Measurements from ENCODE around the gene PCDH9.

The PCDH9 gene

DNA sequence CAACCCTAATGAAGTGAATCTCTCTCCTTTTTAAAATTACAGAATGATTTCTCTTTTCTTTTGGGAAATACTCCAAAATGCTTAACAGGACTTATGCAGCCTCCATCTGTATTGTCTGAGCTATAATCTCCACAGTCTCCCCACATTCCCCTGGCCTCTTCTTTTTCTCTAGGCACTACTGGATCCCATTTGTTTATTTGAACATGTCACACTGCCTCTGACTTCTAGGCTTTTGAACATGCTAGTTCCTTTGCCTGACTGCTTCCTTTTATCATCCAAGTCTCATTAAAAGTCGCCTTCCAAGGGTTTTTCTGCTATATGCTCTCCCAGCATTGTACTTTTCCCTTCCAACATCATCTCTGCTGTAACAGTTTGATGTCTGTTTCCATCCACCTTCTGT, 548.7 kb downstream of the PCDH9 start:
- no peak overlapping the region for H3K4me3 ChIP-seq (ENCODE audit: low read depth, low read length)

DNA sequence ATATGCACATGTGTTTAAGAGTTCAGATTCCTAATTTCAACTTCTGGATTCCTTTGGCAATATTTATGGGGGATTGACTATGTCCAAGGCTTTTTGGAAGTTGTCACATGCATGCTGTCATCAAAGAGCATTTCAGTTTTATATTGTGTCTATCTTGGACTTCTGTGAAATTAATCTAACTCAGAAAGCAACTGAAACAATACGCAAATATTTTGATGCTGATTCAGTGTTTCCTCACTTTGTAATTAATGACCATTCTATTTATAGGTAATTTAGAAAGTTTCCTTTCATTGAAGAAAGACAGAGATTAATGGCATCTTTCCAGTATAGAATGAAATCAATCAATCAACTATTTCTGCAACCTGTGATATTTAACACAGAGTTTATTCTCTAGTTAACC, 550.1 kb downstream of the PCDH9 start:
- no peak overlapping the region for H3K4me3 ChIP-seq (ENCODE audit: low read depth, low read length)

GRCh38 chr13:66675620-66676019, 554.5 kb downstream of the PCDH9 start:
- no peak overlapping the region for H3K4me3 ChIP-seq (ENCODE audit: low read depth, low read length)

DNA sequence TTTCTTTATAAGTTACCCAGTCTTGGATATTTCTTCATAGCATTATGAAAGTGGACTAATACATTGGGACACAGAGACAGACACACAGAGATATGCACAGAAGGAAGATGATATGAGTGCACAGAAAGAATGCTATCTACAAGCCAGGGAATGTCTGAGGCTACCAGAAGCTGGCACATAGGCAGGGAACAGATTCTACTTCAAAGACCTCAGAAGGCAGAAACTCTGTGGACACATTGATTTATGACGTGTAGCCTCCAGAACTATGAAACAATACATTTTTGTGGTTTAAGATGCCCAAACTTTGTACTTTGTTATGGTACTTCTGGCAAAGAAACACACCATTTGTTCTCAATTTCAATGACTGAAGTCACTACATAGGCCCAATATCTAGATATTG, 556.7 kb downstream of the PCDH9 start:
- H3K4me3 ChIP-seq (ENCODE audit: low read depth, low read length) = no peak overlapping the region

DNA sequence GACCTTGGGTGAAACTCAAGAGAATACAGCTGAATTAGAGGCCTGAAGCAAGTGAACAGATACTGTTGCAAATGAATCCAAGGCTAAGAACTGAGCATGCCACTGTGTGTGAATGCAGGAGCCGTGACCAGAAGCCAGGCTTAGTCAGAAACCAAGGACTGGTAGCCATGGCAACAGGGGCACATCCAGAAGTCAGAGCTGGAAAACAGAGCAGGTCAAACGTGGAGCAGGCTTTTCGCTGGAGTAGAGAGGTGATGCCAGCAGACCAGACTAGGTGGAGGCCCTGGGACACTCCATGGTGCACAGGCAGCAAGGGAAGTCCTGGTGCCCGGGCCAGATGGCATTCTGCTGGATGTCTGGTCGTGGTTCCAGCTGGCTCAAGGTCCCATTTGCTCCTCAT, 564.1 kb downstream of the PCDH9 start:
- H3K4me3 ChIP-seq (ENCODE audit: low read depth, low read length) = no peak overlapping the region

DNA sequence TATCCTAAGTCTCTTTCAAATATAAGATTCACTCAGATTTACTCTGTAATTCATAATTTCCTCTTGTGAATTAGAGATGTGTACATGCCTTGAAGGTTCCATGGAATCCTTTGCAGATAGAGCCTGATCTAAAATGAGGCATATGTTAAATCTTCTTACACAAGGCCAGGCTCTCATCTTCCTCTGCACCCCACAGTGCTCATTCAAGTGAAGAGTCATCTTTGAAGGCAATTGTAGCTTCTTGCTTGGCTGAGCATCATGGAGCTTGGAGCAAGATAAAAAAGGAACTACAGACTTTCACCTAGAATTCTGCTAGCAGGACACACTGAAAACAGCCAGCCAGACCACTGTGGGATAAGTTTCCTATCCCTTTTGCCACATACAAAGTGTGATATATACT, 566.4 kb downstream of the PCDH9 start:
- H3K4me3 ChIP-seq (ENCODE audit: low read depth, low read length) = no peak overlapping the region

GRCh38 chr13:66663206-66663605, 566.9 kb downstream of the PCDH9 start:
- no peak overlapping the region for H3K4me3 ChIP-seq (ENCODE audit: low read depth, low read length)

DNA sequence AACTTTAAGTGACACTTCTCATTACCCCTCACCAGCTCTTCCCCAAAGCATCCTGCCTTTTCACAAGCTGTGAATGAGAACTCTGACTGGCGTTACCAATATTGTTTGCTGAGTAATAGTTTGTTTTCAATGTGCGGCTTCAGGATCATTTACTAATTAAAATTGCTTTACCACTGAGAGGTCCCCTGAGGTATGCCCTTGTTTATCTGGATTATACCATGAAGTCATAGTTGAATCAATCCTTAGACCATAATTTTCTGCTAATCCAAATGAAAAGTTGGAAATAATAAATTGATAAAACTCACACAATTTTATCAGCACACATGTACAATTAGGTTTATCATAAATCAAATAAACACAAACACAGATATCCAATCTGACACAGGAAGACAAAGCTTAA, 568.8 kb downstream of the PCDH9 start:
- H3K4me3 ChIP-seq (ENCODE audit: low read depth, low read length) = no peak overlapping the region

- H3K4me3 ChIP-seq (ENCODE audit: low read depth, low read length) = no peak overlapping the region
These were observed 569.7 kb downstream of the PCDH9 start for GRCh38 chr13:66660468-66660813.

GRCh38 chr13:66659701-66660467, 570.3 kb downstream of the PCDH9 start:
- H3K4me3 ChIP-seq (ENCODE audit: low read depth, low read length) = no peak overlapping the region

- H3K4me3 ChIP-seq (ENCODE audit: low read depth, low read length) = no peak overlapping the region
These were observed 570.9 kb downstream of the PCDH9 start for GRCh38 chr13:66659286-66659685.

GRCh38 chr13:66657165-66657881, 572.8 kb downstream of the PCDH9 start:
- no peak overlapping the region for H3K4me3 ChIP-seq (ENCODE audit: low read depth, low read length)

GRCh38 chr13:66655847-66656454, 574.2 kb downstream of the PCDH9 start:
- H3K4me3 ChIP-seq (ENCODE audit: low read depth, low read length) = no peak overlapping the region

DNA sequence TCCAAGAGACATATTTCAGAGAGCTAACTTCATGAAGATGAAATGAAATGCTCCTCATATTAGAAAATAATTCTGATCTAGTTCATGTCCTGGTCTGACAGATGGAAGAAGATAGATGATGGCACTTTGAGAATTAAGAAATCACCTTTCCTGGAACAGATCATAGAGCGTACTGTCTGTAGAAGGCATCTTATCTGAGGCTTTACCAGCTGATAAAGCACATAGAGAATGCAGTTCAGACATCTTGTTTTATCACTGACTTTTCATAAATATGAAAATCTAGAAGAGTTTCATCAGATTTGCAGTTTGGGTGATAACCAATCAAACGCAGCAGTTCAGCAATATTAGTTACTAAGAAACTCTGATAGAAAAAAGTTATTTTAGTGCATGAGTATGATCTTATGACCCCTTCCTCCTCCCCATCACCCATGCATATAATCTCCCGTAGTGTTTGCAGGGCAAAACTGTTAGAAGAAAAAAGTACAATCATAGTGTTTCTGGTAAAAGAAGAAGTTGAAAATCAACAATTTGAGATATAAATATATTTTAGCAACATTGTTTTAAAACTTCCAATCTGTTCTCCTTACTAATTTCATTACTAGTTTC, 585.2 kb downstream of the PCDH9 start:
- H3K4me3 ChIP-seq (ENCODE audit: low read depth, low read length) = no peak overlapping the region

DNA sequence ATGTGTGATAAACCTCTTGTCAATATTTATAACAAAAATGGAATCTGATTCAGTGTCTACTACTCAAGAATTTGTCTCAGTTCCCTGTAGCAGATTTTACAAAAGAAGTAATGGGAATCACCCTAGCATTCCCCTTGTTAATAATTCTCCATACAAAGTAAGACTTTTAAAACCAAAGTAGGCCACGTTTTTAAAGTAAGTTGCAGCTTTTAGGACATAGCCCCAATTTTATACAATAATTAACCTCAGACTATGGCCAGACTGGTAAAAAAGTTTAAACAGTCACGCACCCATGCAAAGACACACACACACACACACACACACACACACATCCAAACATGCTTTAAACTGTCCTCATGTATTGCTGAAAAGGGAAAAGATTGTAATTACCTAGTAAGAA, 589.9 kb downstream of the PCDH9 start:
- no peak overlapping the region for H3K4me3 ChIP-seq (ENCODE audit: low read depth, low read length)

- H3K4me3 ChIP-seq (ENCODE audit: low read depth, low read length) = no peak overlapping the region
These were observed 591.1 kb downstream of the PCDH9 start for GRCh38 chr13:66639044-66639443.

- H3K4me3 ChIP-seq (ENCODE audit: low read depth, low read length) = no peak overlapping the region
These were observed 594.6 kb downstream of the PCDH9 start for GRCh38 chr13:66635526-66635925.

GRCh38 chr13:66634384-66634783, 595.8 kb downstream of the PCDH9 start:
- H3K4me3 ChIP-seq (ENCODE audit: low read depth, low read length) = no peak overlapping the region

DNA sequence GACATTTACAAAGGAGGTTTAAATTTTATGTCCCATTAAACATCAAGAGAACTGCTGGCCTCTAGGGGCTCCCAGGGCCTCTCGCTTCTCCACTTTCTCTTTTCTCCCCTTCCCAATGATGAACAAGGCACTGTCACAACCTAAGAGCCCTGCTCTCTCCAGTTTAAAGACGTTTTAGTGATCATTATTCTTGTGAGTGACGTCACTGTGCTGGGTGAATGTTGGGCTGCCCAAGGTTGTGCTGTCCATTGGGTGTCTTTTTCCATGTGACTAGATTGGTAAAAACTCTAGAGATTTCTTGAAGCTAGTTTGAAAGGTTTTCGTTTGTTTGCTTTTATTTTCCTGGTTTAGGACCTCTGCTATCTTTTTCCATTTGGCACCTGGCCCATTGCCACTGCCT, 602.6 kb downstream of the PCDH9 start:
- no peak overlapping the region for H3K4me3 ChIP-seq (ENCODE audit: low read depth, low read length)

DNA sequence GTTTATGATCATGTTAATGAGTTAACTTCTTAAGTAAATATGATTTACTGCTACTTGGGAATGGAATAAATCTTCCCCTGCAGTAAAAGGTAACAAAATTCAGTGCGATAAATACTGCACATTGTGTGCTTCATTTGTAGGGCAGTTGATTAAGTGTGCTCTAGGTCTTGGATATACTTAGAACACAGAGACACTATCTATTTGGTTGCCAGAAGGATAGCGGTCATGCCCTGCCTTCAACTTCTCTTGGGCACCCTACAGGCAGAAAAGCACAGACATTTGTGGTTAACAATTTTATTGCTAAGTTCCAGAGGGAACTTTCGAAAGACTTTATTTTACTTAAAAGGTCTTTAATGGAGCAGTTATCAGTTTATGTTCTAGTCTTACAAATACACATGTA, 605.8 kb downstream of the PCDH9 start:
- H3K4me3 ChIP-seq (ENCODE audit: low read depth, low read length) = no peak overlapping the region

DNA sequence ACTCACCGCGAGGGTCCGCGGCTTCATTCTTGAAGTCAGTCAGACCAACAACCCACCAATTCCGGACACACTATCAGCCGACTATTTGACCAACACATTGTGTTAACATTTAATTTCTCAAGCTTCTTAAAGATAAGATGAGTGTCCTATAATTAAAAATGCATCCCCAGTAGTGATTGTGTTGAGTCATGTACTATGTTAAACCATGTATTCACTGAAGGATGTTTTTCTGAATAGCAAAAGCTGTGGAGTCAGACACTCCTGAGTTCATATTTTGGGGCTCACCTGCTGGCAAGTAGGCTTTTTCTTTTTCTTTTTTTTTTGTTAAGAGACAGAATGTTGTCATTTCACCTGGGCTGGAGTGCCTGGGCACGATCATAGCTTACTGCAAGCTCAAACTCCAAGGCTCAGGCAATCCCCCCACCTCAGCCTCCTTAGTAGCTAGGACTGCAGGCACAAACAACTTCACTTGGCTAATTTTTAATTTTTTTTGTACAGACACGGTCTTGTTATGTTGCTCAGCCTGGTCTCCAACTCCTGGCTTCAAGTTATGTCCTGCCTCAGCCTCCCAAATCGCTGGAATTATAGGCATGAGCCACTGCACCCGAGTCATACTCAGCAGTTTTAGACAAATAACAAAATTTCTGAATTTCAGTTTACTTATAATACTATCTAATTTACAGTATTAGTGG, 606.9 kb downstream of the PCDH9 start:
- no peak overlapping the region for H3K4me3 ChIP-seq (ENCODE audit: low read depth, low read length)

Measured in iPS-11a (cell line).